ENCODE measurements around the gene LRRC36.

DNA sequence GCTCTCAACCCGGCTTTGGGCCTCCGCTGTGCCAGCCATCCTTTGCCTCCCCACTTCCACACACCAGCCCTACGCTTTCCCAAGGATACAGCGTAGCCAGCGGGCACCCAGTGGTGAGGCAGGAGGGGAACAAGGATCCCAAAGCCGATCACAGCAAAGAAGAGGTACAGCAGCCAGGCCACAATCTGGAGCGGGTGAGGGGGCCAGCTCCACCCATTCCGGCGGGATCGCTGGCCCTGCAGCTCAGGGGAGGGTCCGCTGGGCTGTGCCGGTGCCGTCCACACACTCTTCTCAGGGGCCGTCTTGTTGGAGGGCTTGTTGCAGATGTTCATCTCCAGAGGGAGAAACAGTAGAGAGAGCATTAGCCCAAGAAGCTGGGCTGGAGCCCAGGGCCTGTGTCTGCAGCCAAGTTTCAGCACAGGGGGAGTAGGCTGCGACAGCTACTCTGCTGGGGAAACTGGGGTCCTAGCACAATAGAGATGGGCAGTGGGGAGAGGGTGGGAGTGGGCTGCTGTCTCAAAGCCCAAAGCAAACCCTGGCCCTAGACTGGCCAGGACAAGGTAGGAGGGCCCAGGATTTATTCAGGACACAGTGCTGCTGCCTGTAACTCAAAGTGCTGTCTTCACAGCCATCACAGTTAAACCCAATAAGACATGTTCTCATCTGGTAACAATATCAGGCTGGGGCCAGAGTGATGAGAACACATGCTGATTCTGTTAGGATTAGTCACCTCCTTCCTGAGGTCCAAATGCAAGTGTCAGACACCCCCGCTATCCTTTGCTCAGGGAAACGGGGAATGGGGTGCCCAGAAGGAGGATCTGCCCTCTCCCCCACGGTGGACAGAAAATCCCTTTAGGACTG lies 79.7 kb downstream of the LRRC36 start:
- TF ChIP-seq, protein P1, sequence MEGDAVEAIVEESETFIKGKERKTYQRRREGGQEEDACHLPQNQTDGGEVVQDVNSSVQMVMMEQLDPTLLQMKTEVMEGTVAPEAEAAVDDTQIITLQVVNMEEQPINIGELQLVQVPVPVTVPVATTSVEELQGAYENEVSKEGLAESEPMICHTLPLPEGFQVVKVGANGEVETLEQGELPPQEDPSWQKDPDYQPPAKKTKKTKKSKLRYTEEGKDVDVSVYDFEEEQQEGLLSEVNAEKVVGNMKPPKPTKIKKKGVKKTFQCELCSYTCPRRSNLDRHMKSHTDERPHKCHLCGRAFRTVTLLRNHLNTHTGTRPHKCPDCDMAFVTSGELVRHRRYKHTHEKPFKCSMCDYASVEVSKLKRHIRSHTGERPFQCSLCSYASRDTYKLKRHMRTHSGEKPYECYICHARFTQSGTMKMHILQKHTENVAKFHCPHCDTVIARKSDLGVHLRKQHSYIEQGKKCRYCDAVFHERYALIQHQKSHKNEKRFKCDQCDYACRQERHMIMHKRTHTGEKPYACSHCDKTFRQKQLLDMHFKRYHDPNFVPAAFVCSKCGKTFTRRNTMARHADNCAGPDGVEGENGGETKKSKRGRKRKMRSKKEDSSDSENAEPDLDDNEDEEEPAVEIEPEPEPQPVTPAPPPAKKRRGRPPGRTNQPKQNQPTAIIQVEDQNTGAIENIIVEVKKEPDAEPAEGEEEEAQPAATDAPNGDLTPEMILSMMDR (IDR thresholded peaks at IDR 0.05): no peak
- TF ChIP-seq KAT7 (CRISPR knock-in tag; IDR thresholded peaks at IDR 0.05; ENCODE audit: borderline replicate concordance) (no peak), NFYB (CRISPR knock-in tag; conservative IDR thresholded peaks at IDR 0.05; ENCODE audit: low read depth) (no peak)
- TF ChIP-seq, protein P2, sequence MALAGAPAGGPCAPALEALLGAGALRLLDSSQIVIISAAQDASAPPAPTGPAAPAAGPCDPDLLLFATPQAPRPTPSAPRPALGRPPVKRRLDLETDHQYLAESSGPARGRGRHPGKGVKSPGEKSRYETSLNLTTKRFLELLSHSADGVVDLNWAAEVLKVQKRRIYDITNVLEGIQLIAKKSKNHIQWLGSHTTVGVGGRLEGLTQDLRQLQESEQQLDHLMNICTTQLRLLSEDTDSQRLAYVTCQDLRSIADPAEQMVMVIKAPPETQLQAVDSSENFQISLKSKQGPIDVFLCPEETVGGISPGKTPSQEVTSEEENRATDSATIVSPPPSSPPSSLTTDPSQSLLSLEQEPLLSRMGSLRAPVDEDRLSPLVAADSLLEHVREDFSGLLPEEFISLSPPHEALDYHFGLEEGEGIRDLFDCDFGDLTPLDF (CRISPR knock-in tag; IDR thresholded peaks at IDR 0.05): no peak

Data from WTC11 (cell line).